PFSK-1 (cell line): ENCODE data around the gene CROCC2.

ENCODE experiments used
- FOXP2 ChIP-seq: optimal IDR thresholded peaks from 2 replicates; pipeline ENCODE3; 2011; ENCODE audit warnings: borderline replicate concordance, control low read depth, inconsistent platforms; ENCODE audit not compliant: insufficient read depth; ENCODE audit errors: extremely low read length, extremely low read depth
- POLR2AphosphoS5 ChIP-seq: IDR thresholded peaks from 2 replicates; pipeline ENCODE4 v1.6.1; 2012; ENCODE audit warnings: low read depth, mild to moderate bottlenecking, control low read depth, low read length, moderate library complexity
- REST ChIP-seq, 2 experiments: IDR thresholded peaks; 2 replicates each; pipeline versions ENCODE4 v1.6.1 to v1.8.0; 2011 to 2012; ENCODE audit warnings: low read depth in 2 of 2, low read length in 2 of 2, control low read depth in 1 of 2, inconsistent platforms in 1 of 2, mild to moderate bottlenecking in 1 of 2, moderate library complexity in 1 of 2; ENCODE audit not compliant: insufficient read depth in 1 of 2
- SIN3A ChIP-seq: IDR thresholded peaks from 2 replicates; pipeline ENCODE4 v1.6.1; 2012; ENCODE audit warnings: mild to moderate bottlenecking, low read length, moderate library complexity, borderline replicate concordance; ENCODE audit not compliant: insufficient read depth
- TAF1 ChIP-seq: IDR thresholded peaks from 2 replicates; pipeline ENCODE4 v1.6.1; 2012; ENCODE audit warnings: low read length, control low read depth, borderline replicate concordance; ENCODE audit not compliant: insufficient read depth

GRCh38 chr2:240972636-240973521 lies 66.7 kb downstream of the CROCC2 start:
- no peak for TF ChIP-seq REST (IDR thresholded peaks at IDR 0.05; ENCODE audit: insufficient read depth in 1 of 2, low read depth in 2 of 2, low read length in 2 of 2)
- TF ChIP-seq TAF1 = no peak
- TF ChIP-seq SIN3A = no peak
- TF ChIP-seq POLR2AphosphoS5 = no peak
- no peak for TF ChIP-seq FOXP2
